GM21515 (cell line): Measurements from ENCODE around the gene NUP62.

ENCODE experiments used
- ATAC-seq: cut with Tn5 transposase; IDR thresholded peaks from one replicate; pipeline ENCODE4 v1.9.1; 2021; ENCODE audit not compliant: unreplicated experiment

Gene NUP62

GRCh38 chr19:49906879-49907564 is 22.3 kb downstream of the NUP62 start:
- no peak for ATAC-seq

DNA sequence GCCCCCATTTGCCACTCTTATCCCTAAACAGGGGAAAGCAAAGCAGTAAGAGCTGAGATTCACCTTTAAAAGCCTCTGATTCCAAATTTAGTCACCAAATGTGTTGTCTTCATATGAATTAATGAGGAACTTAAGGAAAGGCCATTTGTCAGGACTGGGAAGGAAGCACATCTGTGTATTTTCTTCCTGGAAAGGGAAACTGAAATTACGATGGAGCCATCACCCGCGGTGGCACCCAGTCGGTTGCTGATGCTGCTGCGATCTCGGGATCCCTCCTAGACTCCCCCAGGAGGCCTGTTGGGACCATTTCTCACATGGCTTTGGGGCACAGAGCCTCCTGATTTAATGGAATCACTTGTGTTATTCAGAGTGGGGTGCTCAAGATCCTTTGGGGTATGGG is 25.2 kb downstream of the NUP62 start:
- no peak for ATAC-seq

GRCh38 chr19:49896863-49897621 is 32.3 kb downstream of the NUP62 start, which contains the start of gene IL4I1:
TSS of gene IL4I1 (minus strand) at chr19:49896887. CDS start at chr19:49896160, 727 bp downstream.
- ATAC-seq, result no peak

- no peak for ATAC-seq
Measured at GRCh38 chr19:49895566-49896297, 33.6 kb downstream of the NUP62 start.

DNA sequence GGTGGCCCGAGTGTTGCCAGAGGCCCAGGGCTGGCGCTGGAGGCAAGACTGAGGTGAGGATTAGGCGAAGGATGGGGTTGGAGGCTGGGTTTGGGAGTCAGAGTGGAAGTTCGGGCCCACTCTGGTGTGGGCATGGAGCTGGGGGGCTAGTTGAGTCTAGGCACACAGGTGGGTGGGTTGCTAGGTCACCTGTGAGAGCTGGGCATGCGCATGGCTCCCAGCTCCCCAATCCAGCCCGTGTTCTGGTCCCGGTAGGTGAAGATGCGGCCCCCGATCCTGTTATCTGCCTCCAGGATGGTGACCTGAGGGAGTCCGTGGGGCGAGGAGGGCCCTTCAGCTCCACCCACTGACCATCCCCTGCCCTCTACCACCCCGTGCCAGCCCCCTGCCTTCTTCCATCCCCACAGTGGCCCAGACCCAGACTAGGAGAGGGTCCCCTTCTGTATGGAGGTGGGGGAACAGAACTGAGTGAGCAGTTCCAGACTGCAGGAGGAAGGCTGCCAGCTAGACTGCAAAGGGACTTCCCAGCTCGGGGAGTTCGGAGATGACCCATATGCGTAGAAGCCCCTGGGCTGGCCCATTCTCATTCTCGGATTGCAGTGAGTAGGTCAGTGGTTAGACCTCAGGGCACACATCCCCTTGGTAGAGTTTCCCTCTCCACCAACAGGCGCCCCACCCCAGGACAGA is 34.3 kb downstream of the NUP62 start:
- ATAC-seq, result no peak

- no peak for ATAC-seq
Measured at GRCh38 chr19:49894011-49894664, 35.2 kb downstream of the NUP62 start.

DNA sequence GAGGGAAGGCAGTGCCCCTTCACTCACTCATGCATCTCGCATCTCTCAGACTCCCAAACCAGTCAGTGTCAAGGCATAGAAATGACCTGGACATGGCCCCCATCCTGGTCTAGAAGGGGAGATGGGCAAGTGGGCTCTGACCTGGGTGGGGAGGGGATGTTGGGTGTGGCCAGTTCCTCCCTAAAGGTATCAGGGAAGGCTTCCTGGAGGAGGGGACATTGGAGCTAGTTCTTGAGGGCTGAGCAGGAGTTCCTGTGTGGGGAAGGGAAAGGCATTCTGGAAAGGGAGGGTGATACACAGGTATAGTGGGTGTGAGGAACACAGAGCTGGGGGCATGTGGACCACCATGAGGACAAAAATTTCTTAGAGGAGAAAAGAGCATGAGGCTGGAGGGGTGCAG is 36.6 kb downstream of the NUP62 start:
- no peak for ATAC-seq

GRCh38 chr19:49891393-49891792 is 37.9 kb downstream of the NUP62 start:
- no peak for ATAC-seq

GRCh38 chr19:49890349-49891311 is 38.7 kb downstream of the NUP62 start:
- no peak for ATAC-seq

GRCh38 chr19:49889687-49890348 is 39.5 kb downstream of the NUP62 start:
- ATAC-seq, result no peak

GRCh38 chr19:49889038-49889686 is 40.1 kb downstream of the NUP62 start:
- no peak for ATAC-seq

GRCh38 chr19:49888510-49888824 is 40.8 kb downstream of the NUP62 start:
- ATAC-seq, result no peak

GRCh38 chr19:49887665-49888509 is 41.4 kb downstream of the NUP62 start:
- ATAC-seq, result no peak

GRCh38 chr19:49887037-49887664 is 42.2 kb downstream of the NUP62 start:
- no peak for ATAC-seq

- no peak for ATAC-seq
Measured at GRCh38 chr19:49884760-49885159, 44.5 kb downstream of the NUP62 start.

GRCh38 chr19:49884109-49884508 is 45.2 kb downstream of the NUP62 start:
- no peak for ATAC-seq

DNA sequence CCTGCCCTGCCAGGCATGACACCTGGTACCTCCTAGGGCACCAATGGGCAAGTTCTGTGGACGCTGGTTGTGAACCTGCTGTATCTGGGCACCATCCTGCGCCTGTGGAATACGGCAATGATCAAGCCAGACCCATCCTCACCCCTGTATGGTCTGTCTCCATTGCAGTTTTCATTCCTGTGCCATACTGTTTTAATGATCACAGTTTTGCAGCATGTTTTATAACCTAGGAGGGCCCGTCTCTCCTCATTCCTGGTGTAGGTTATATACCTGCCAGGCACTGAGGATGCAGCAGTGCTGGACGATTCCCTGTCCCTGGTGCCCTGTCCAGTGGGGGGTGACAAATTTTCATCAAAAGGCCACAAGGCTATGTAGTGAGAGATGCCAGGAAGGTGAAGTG is 46.2 kb downstream of the NUP62 start:
- ATAC-seq, result no peak
